GM21526 (cell line): ENCODE data around the gene ADA.
A peak's percentile ranks its signal among the peaks of the same experiment; 100 is the strongest.

Experiments used
- ATAC-seq: cut with Tn5 transposase; IDR thresholded peaks from one replicate; pipeline ENCODE4 v1.9.1; 2021; ENCODE audit warnings: moderate library complexity; ENCODE audit not compliant: unreplicated experiment, low FRiP score

Gene ADA

GRCh38 chr20:44625361-44625760, 26.1 kb downstream of the ADA start:
- ATAC-seq = no peak

DNA sequence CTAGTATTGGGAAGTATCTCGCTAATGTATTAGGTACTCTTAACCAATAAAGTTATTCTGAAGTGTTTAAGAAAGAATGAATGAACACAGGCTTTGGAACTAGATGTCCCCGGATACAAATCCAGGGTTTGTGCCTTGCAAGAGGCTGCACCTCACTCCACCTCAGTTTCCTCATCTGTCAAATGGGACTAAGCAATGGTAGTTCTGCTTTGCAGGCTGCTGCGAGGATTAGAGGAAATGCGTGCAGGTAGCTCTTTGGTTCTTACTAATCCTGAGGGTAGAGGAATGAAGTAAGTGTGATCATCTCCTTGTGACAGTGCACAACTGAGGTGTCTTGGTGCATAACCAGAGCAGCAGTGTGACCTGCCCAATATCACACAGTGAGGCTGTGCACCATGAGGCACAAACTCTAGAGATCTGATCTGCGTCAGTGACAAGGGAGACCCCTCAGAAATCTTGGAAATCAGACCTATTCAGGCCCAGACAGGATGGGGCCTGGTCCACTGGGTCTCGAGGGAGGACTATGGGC, 26.7 kb downstream of the ADA start:
- no peak for ATAC-seq

- no peak for ATAC-seq
These were observed 27.3 kb downstream of the ADA start for GRCh38 chr20:44624152-44624551.

- ATAC-seq = no peak
These were observed 28.8 kb downstream of the ADA start for GRCh38 chr20:44622501-44623270.

DNA sequence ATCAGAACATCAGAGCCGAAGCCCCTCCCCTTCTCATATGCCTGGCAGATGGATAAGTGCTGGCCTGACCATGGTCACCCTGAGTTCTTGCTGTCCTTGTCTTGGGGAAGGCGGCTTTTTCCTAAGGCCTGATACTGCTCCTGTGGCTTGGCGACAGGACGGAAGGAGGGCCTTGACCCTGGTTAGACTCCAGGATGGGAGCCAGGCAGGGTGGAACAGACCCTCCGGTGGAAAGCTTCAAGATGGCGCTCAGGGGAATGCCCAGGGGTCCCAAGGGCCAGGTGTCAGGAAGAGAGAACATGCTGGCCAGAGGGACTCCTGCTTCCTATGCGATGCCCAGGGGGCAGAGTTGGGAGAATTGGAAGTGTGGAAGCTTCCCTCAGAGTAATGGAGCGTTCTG, 29.6 kb downstream of the ADA start:
- ATAC-seq = no peak

- ATAC-seq = no peak
These were observed 30.2 kb downstream of the ADA start for GRCh38 chr20:44621325-44621724.

GRCh38 chr20:44620030-44620429, 31.5 kb downstream of the ADA start:
- ATAC-seq = no peak

- no peak for ATAC-seq
These were observed 32.2 kb downstream of the ADA start for GRCh38 chr20:44619294-44619693.

DNA sequence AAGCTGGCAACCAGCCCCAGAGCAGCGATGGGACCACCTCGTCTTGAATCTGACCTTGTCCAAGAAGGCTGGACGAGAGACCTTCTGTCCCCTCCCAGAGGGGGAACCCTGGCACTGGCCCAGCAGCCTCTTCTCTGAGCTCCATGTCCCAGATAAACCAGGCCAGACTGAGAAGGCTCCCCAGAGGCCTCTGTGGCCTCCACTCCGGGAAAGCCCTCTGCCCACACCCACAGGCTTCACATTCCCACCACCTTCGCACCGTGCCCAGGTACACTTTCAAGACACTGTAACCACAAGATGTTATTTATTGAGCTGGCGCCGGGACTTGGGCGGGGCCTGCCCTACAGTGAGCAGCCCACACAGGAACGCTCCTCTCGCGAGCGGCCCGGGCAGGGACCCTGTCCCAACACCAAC, 33.2 kb downstream of the ADA start:
- no peak for ATAC-seq

GRCh38 chr20:44616604-44616964, 34.9 kb downstream of the ADA start:
- no peak for ATAC-seq

GRCh38 chr20:44615876-44616603, 35.5 kb downstream of the ADA start:
- no peak for ATAC-seq

DNA sequence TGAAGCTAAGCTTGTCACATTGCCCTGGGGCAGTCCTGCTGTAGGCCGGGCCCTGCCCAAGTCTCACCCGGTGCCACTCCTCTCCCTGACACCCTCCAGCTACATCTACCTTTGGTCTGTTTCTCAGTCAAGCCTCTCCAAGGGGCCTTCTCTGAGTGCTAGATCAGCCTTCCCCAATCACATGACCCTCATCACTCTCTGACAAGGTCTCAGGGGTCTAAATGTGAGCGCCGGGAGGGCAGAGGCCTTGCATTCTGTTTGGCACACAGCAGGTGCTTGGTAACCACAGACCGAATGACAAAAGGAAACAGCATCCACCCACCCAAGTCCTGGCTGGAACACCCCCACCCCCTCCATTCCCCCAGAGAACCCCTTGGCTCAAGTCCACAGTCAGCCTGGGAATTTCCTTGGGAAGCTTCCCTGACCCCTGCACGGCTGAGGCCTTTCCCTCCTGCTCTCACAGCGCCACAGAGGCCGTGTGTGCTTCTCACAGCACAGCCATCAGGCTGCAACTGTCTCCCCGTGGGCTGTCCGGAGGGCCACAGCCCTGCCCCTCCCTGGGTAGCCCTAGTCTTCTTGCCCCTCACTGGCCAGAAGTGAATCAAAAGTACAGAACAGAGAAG, 36.2 kb downstream of the ADA start:
- ATAC-seq = no peak

- no peak for ATAC-seq
These were observed 37.0 kb downstream of the ADA start for GRCh38 chr20:44614525-44614924.

DNA sequence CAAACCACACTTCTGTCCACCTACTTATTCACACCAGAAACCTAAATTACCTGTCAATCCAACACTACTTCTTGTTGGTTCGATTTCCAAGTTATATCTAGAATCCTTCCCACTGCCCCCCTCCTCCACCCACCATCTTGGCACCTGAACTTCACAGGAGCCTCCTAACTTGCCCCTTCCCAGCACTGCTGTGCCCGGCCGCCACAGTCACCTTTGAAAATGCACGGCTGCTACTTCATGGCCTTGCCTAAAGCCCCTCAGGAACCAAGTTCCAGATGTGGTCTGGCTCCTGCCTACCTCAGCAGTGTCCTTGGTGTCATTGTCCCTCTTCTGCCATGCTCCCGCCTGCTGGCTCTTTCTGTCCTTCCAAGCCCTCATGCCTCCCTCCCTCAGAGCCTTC, 37.9 kb downstream of the ADA start:
- no peak for ATAC-seq

GRCh38 chr20:44610313-44610962, 41.1 kb downstream of the ADA start:
- no peak for ATAC-seq

- ATAC-seq = peak; percentile 75
These were observed 41.8 kb downstream of the ADA start for GRCh38 chr20:44609516-44610312.

GRCh38 chr20:44609006-44609515, 42.4 kb downstream of the ADA start:
- no peak for ATAC-seq

GRCh38 chr20:44606725-44607441, 44.6 kb downstream of the ADA start:
- ATAC-seq = no peak

- no peak for ATAC-seq
These were observed 48.2 kb downstream of the ADA start for GRCh38 chr20:44603327-44603726.
